GM13977 (cell line): ENCODE measurements around the gene USP12.
"Not testable (repeated sequence)": the region's sequence is repeated elsewhere in the genome, so short reads cannot be mapped to it uniquely, and the experiment has no call there.

Experiments
- DNase-seq: peaks from one replicate; pipeline ENCODE4 v3.0.0; 2012; ENCODE audit warnings: low spot score
- CTCF ChIP-seq: IDR thresholded peaks from 2 replicates; pipeline ENCODE4 v1.5.1; 2012; ENCODE audit warnings: mild to moderate bottlenecking, control low read depth; ENCODE audit not compliant: insufficient read depth; ENCODE audit errors: extremely low read depth, missing control alignments
- in situ Hi-C: fragments of 300-500 bp; cut with MboI; formaldehyde crosslinking; loops from one replicate; pipeline ENCODE4 v1.12.0; 2022; ENCODE audit warnings: low sequenced_read_pairs, low pct_unique_long_range_greater_than_20kb, mixed read lengths, inconsistent platforms; ENCODE audit not compliant: unreplicated experiment

USP12 gene

DNA sequence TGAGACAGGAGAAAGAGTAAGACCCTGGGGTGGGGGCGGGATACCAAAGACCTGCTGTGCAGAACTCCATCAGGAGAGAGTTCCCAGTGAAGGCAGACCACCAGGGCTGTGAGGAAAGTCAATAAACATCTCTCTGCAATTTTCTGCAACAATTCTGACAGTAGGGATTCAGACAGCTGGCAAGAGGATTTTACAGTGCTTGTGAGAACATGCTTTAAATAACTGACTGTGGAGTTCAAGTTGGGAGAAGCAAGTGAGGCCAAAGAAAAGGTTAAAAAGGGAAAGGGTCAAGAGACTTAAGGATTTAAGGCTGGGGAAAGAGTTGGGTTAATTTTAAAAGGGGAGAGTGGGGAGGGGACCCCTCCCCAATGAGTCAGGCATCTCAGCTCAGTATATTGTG is 98.4 kb downstream of the USP12 start:
- no peak for DNase-seq
- in situ Hi-C loops: no loop called here

DNA sequence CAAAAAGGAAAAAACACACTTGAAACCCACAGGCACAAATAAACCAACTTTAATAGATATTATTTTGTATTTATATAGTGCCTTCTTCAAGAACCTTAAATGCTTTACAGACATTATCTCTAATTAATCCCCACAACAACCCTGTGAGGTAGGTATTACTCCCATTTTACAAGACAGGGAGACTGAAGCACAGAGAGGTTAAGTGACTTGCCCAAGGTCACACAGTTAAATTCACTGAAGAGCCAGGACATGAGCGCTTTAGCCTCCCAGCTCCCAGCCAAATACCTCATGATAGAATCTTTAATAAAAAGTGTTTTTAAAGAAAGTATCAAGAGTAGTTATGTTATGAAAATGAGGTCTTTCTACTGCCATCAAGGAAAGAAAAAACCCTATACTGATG is 105.5 kb downstream of the USP12 start:
- in situ Hi-C loops, DNase-seq: not testable (repeated sequence)

More for the DNA sequence above, 98.4 kb downstream of the USP12 start:
- no peak for TF ChIP-seq CTCF

DNA sequence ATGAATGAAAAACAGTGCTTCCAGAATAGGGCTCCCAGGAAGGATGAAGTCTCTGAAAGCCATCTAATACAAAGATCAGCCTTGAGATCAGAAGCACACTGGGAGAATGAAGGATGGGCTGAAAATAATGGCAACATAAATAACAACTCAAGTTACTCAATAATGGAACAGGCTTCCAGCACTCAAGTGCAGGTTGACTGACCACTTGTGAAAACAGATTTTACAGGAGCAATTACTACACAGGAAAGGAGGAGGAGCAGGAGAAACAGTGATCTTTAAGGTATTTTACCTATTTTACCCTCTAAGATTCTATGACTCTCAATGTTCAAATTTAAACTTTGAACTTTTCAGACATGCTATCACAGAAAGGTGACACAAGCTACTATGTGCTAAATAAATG is 106.0 kb downstream of the USP12 start:
- DNase-seq: no peak

DNA sequence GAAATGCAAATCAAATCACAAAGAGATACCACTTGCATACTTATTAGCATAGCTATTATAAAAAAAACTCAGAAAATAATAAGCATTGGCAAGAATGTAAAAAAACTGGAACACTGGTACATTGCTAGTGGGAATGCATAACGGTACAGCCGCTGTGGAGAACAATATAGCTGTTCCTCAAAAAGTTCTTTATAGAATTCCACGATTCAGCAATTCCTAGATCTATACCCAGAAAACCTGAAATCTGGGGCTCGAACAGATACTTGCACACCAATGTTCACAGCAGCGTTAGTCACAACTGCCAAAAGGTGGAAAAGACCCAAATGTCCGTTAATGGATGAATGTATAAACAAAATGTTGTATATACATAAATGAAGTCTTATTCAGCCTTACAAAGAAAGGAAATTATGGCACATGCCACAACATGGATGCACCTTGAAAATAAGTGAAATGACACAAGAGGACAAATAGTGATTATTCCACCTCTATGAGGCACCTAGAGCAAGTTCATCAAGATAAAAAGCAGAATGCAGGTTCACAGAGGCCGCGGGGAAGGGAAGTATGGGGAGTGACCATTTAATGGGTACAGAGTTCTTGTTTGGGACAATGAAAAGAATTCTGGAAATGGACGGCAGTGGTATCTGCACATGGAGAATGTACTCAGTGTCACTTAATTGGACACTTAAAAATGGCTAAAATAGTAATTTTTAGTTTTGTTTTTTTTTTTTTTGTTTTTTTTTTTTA is 107.2 kb downstream of the USP12 start:
- in situ Hi-C loops: no loop called here
- TF ChIP-seq CTCF: no peak
- no peak for DNase-seq

More for the DNA sequence above, 106.0 kb downstream of the USP12 start:
- TF ChIP-seq CTCF: no peak
- in situ Hi-C loops: no loop called here

- TF ChIP-seq CTCF: no peak
- in situ Hi-C loops: no loop called here
- no peak for DNase-seq
Observed at GRCh38 chr13:27057817-27058216, 113.8 kb downstream of the USP12 start.

GRCh38 chr13:27055526-27055925 is 116.1 kb downstream of the USP12 start:
- DNase-seq: no peak
- TF ChIP-seq CTCF: no peak
- in situ Hi-C loops: no loop called here

- no peak for DNase-seq
- in situ Hi-C loops: no loop called here
Observed at GRCh38 chr13:27054760-27055159, 116.9 kb downstream of the USP12 start.

More at GRCh38 chr13:27054760-27055159, 116.9 kb downstream of the USP12 start:
- TF ChIP-seq CTCF: no peak
